ENCODE results near the gene MON1A.
"Not testable (repeated sequence)": the region's sequence is repeated elsewhere in the genome, so short reads cannot be mapped to it uniquely, and the experiment has no call there.

MON1A gene

DNA sequence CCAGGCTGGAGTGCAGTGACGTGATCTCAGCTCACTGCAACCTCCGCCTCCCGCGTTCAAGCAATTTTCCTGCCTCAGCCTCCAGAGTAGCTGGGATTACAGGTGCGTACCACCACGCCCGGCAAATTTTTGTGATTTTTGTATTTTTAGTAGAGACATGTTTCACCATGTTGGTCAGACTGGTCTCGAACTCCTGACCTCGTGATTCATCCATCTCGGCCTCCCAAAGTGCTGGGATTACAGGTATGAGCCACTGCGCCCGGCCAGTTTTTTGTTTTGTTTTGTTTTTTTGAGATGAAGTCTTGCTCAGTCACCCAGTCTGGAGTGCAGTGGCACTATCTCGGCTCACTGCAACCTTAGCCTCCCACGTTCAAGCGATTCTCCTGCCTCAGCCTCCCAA is 2.7 kb upstream of the MON1A start:
- not testable (repeated sequence) for H3K23ac ChIP-seq (ENCODE audit: low read length); H2BK12ac ChIP-seq (ENCODE audit: low read length); H3K4me3 ChIP-seq (ENCODE audit: low read depth, low read length); H3K36me3 ChIP-seq (ENCODE audit: control insufficient read depth in 1 of 2, insufficient read depth in 2 of 2, low read length in 2 of 2); H2AFZ ChIP-seq (ENCODE audit: insufficient read depth, low read length, poor library complexity); H3K14ac ChIP-seq (ENCODE audit: low read length); H3K79me1 ChIP-seq (ENCODE audit: low read length); H3K9me3 ChIP-seq (ENCODE audit: insufficient read depth, low read depth, low read length); H2AK5ac ChIP-seq (ENCODE audit: low read length); H2BK5ac ChIP-seq (ENCODE audit: low read depth, low read length, poor library complexity); H3K4me2 ChIP-seq (ENCODE audit: low read length); H4K91ac ChIP-seq (ENCODE audit: low read depth, low read length); H3K79me2 ChIP-seq (ENCODE audit: control insufficient read depth, insufficient read depth, low read length, poor library complexity); H4K8ac ChIP-seq (ENCODE audit: low read depth, low read length); H3K9ac ChIP-seq (ENCODE audit: low read length); H3K27me3 ChIP-seq (ENCODE audit: insufficient read depth, low read length); H3K27ac ChIP-seq (ENCODE audit: low read depth, low read length); H2BK120ac ChIP-seq (ENCODE audit: insufficient read depth, low read length, poor library complexity); H4K12ac ChIP-seq (ENCODE audit: low read depth, low read length); H3K18ac ChIP-seq (ENCODE audit: low read length); H3K4ac ChIP-seq (ENCODE audit: low read depth, low read length)
- no CpG with 5 or more reads among the region's 15 CpGs for WGBS (ENCODE audit: extremely low coverage, insufficient coverage, insufficient read length)
- peak; percentile 61 to 78 for DNase-seq
- peaks cover 12 to 14% of the 10 kb centered on the region in 2 experiments for H3K4me1 ChIP-seq (ENCODE audit: control insufficient read depth in 1 of 2, insufficient read depth in 2 of 2, low read length in 2 of 2)

DNA sequence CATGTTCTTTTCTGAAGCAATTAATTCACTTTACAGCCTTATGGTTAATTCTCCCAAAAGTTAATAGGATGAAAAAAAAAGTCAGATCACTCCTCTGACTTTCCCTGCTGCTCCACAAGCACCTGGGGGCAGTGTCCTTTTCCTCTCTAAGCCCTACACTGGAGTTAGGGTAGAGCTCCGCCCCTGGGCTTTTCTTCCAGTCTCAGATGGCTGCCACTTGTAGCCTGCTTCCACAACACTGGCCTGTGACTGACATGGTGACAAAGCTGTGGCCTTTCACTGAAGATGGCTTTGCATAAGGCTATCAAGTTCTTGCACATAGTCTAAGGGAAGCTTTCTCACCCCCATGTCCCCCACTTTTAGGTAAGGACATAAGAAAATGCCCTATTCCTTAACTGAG is 1.3 kb upstream of the MON1A start:
- H2BK12ac ChIP-seq (ENCODE audit: low read length), result no peak overlapping the region
- no peak overlapping the region for H2BK5ac ChIP-seq (ENCODE audit: low read depth, low read length, poor library complexity)
- no peak overlapping the region for H4K12ac ChIP-seq (ENCODE audit: low read depth, low read length)
- H3K9ac ChIP-seq (ENCODE audit: low read length), result no peak overlapping the region
- peaks cover 2% of the 10 kb centered on the region for H3K79me2 ChIP-seq (ENCODE audit: control insufficient read depth, insufficient read depth, low read length, poor library complexity)
- H3K14ac ChIP-seq (ENCODE audit: low read length), result no peak overlapping the region
- H3K4ac ChIP-seq (ENCODE audit: low read depth, low read length), result no peak overlapping the region
- no peak overlapping the region for H3K4me3 ChIP-seq (ENCODE audit: low read depth, low read length)
- no peak overlapping the region for H2AFZ ChIP-seq (ENCODE audit: insufficient read depth, low read length, poor library complexity)
- no CpG with 5 or more reads among the region's 1 CpG for WGBS (ENCODE audit: extremely low coverage, insufficient coverage, insufficient read length)
- H2BK120ac ChIP-seq (ENCODE audit: insufficient read depth, low read length, poor library complexity), result no peak overlapping the region
- peaks cover 12 to 14% of the 10 kb centered on the region in 2 experiments for H3K4me1 ChIP-seq (ENCODE audit: control insufficient read depth in 1 of 2, insufficient read depth in 2 of 2, low read length in 2 of 2)
- peak overlapping the region; percentile 17 for H4K8ac ChIP-seq (ENCODE audit: low read depth, low read length)
- H2AK5ac ChIP-seq (ENCODE audit: low read length), result no peak overlapping the region
- DNase-seq, result peak in 1 of 2 donors; percentile 30
- H3K36me3 ChIP-seq (ENCODE audit: control insufficient read depth in 1 of 2, insufficient read depth in 2 of 2, low read length in 2 of 2), result no peaks in the 10 kb centered on the region
- H3K27ac ChIP-seq (ENCODE audit: low read depth, low read length), result no peak overlapping the region
- H3K27me3 ChIP-seq (ENCODE audit: insufficient read depth, low read length), result no peaks in the 10 kb centered on the region
- H3K79me1 ChIP-seq (ENCODE audit: low read length), result peaks cover 5% of the 10 kb centered on the region
- H4K91ac ChIP-seq (ENCODE audit: low read depth, low read length), result no peak overlapping the region
- H3K23ac ChIP-seq (ENCODE audit: low read length), result no peak overlapping the region
- no peak overlapping the region for H3K18ac ChIP-seq (ENCODE audit: low read length)
- no peaks in the 10 kb centered on the region for H3K9me3 ChIP-seq (ENCODE audit: insufficient read depth, low read depth, low read length)
- H3K4me2 ChIP-seq (ENCODE audit: low read length), result no peak overlapping the region

DNA sequence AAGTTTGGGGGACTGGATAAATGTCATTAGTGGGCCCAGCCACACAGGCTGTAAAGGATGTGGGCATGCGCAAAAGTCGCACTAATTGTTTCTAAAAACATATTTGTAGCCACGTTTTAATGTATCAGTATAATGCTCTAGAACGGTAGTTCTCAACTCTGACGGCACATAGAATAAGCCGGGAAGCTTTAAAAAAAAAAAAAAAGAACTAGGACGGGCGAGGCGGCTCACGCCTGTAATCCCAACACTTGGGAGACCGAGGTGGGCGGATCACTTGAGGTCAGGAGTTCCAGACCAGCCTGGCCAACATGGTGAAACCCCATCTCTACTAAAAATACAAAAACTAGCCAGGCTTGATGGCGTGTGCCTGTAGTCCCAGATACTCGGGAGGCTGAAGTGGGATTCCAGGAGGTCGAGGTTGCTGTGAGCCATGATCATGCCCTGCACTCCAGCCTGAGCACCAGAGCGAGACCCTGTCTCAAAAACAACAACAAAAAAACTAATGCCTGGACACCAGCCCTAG is 618 bp upstream of the MON1A start:
- peak overlapping the region; percentile 67 for H3K14ac ChIP-seq (ENCODE audit: low read length)
- no peaks in the 10 kb centered on the region for H3K36me3 ChIP-seq (ENCODE audit: control insufficient read depth in 1 of 2, insufficient read depth in 2 of 2, low read length in 2 of 2)
- peak overlapping the region; percentile 74 for H4K12ac ChIP-seq (ENCODE audit: low read depth, low read length)
- H2AFZ ChIP-seq (ENCODE audit: insufficient read depth, low read length, poor library complexity), result peak overlapping the region; percentile 38
- H3K4me3 ChIP-seq (ENCODE audit: low read depth, low read length), result no peak overlapping the region
- H2BK5ac ChIP-seq (ENCODE audit: low read depth, low read length, poor library complexity), result peak overlapping the region; percentile 36
- H4K8ac ChIP-seq (ENCODE audit: low read depth, low read length), result peak overlapping the region; percentile 96
- peaks cover 5% of the 10 kb centered on the region for H3K79me1 ChIP-seq (ENCODE audit: low read length)
- peaks cover 2% of the 10 kb centered on the region for H3K79me2 ChIP-seq (ENCODE audit: control insufficient read depth, insufficient read depth, low read length, poor library complexity)
- no peak overlapping the region for H2AK5ac ChIP-seq (ENCODE audit: low read length)
- H3K9ac ChIP-seq (ENCODE audit: low read length), result no peak overlapping the region
- peak overlapping the region; percentile 60 for H3K4ac ChIP-seq (ENCODE audit: low read depth, low read length)
- peak overlapping the region; percentile 64 for H2BK120ac ChIP-seq (ENCODE audit: insufficient read depth, low read length, poor library complexity)
- no CpG with 5 or more reads among the region's 16 CpGs for WGBS (ENCODE audit: extremely low coverage, insufficient coverage, insufficient read length)
- H3K27ac ChIP-seq (ENCODE audit: low read depth, low read length), result peak overlapping the region; percentile 61
- H3K4me1 ChIP-seq (ENCODE audit: control insufficient read depth in 1 of 2, insufficient read depth in 2 of 2, low read length in 2 of 2), result peaks cover 12 to 14% of the 10 kb centered on the region in 2 experiments
- peak overlapping the region; percentile 54 for H2BK12ac ChIP-seq (ENCODE audit: low read length)
- peak overlapping the region; percentile 72 for H4K91ac ChIP-seq (ENCODE audit: low read depth, low read length)
- no peak overlapping the region for H3K23ac ChIP-seq (ENCODE audit: low read length)
- no peaks in the 10 kb centered on the region for H3K9me3 ChIP-seq (ENCODE audit: insufficient read depth, low read depth, low read length)
- H3K27me3 ChIP-seq (ENCODE audit: insufficient read depth, low read length), result no peaks in the 10 kb centered on the region
- peak overlapping the region; percentile 90 for H3K4me2 ChIP-seq (ENCODE audit: low read length)
- H3K18ac ChIP-seq (ENCODE audit: low read length), result peak overlapping the region; percentile 35
- no peak for DNase-seq

DNA sequence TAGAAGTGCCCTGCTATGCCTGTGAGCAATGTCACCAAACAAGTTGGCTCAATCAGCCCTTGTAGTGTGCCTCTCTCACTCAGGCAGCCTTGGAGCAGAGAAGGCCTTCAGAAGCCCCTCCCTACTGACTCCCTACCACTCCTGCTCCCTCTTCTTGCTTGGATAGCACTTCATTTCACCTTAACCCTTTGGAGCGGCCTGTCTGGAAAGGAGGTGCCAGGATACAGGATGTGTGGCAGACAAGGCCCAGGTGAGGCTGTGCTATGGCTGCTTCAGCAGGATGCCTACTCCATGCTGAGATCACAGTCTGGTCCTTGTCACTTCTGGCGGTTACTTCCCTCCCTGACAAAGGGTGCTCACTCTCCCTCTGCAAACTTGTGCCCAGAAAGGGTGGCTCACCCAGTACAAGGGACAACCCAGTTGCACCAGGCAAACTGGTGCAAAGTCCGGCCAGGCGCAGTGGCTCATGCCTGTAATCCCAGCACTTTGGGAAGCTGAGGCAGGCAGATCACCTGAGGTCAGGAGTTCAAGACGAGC is 1.1 kb downstream of the MON1A start:
- Histone ChIP-seq H3K18ac (ENCODE audit: low read length) (no peak overlapping the region), H3K36me3 (ENCODE audit: control insufficient read depth in 1 of 2, insufficient read depth in 2 of 2, low read length in 2 of 2) (no peaks in the 10 kb centered on the region), H3K23ac (ENCODE audit: low read length) (no peak overlapping the region), H3K9ac (ENCODE audit: low read length) (no peak overlapping the region), H3K27me3 (ENCODE audit: insufficient read depth, low read length) (no peaks in the 10 kb centered on the region), H3K4me3 (ENCODE audit: low read depth, low read length) (no peak overlapping the region), H3K4ac (ENCODE audit: low read depth, low read length) (no peak overlapping the region), H2AK5ac (ENCODE audit: low read length) (no peak overlapping the region), H3K27ac (ENCODE audit: low read depth, low read length) (peak overlapping the region; percentile 43), H2BK12ac (ENCODE audit: low read length) (no peak overlapping the region), H3K14ac (ENCODE audit: low read length) (no peak overlapping the region), H3K4me1 (ENCODE audit: control insufficient read depth in 1 of 2, insufficient read depth in 2 of 2, low read length in 2 of 2) (peaks cover 12 to 14% of the 10 kb centered on the region in 2 experiments), H4K12ac (ENCODE audit: low read depth, low read length) (no peak overlapping the region), H3K9me3 (ENCODE audit: insufficient read depth, low read depth, low read length) (no peaks in the 10 kb centered on the region), H3K79me2 (ENCODE audit: control insufficient read depth, insufficient read depth, low read length, poor library complexity) (peaks cover 2% of the 10 kb centered on the region), H2BK120ac (ENCODE audit: insufficient read depth, low read length, poor library complexity) (peak overlapping the region; percentile 18), H2AFZ (ENCODE audit: insufficient read depth, low read length, poor library complexity) (peak overlapping the region; percentile 4), H4K91ac (ENCODE audit: low read depth, low read length) (no peak overlapping the region), H2BK5ac (ENCODE audit: low read depth, low read length, poor library complexity) (no peak overlapping the region), H3K4me2 (ENCODE audit: low read length) (peak overlapping the region; percentile 45), H3K79me1 (ENCODE audit: low read length) (peaks cover 5% of the 10 kb centered on the region), H4K8ac (ENCODE audit: low read depth, low read length) (no peak overlapping the region)
- no CpG with 5 or more reads among the region's 5 CpGs for WGBS (ENCODE audit: extremely low coverage, insufficient coverage, insufficient read length)
- DNase-seq, result no peak
